A549 (cell line): ENCODE data around the gene NQO1. TPM values are rescaled to one million over a fixed set of nuclear protein-coding genes. Genes with fewer than 3 reads are reported as not detected.

Source experiments
- ATAC-seq, 2 experiments: fragments of 200-7000 bp in 1 of 2; fragments of >200 bp in 1 of 2; cut with Nextera tagmentation in 1 of 2; cut with Tn5 transposase in 1 of 2; 3 replicates each; pipeline versions ENCODE4 v1.8.0 to v1.9.1; 2018 to 2020; ENCODE audit warnings: mild to moderate bottlenecking in 1 of 2, moderate library complexity in 1 of 2
- CTCF ChIA-PET: fragments of 300-600 bp; sonication (Branson Sonifier 250); formaldehyde crosslinking; extraction: SDS; loops from one replicate; lab custom pipeline; 2021; ENCODE audit warnings: antibody characterized with exemption, inconsistent platforms; lab: Yijun Ruan, JAX
- POLR2A ChIA-PET: fragments of 350-600 bp; formaldehyde crosslinking; extraction: SDS; loops from one replicate; lab custom pipeline; 2021; ENCODE audit warnings: antibody characterized with exemption, inconsistent platforms; lab: Yijun Ruan, JAX
- DNase-seq, 2 experiments: peaks; one replicate each; pipeline versions ENCODE4 v3.0.0 to v3.0.0-alpha.2; 2011 to 2016; ENCODE audit warnings: low read depth in 1 of 2, low spot score in 1 of 2
- FAIRE-seq: peaks from 2 replicates; lab custom pipeline; 2011; peaks lifted over from hg19 to GRCh38; lab: Jason Lieb, UNC
- H3K27ac ChIP-seq, 2 experiments: fragments of >200 bp; sonication (Bioruptor Twin); formaldehyde crosslinking; 3 replicates each; pipeline ENCODE4 v1.5.1; 2016 to 2017
- H3K4me1 ChIP-seq: fragments of >200 bp; sonication (Bioruptor Twin); formaldehyde crosslinking; 3 replicates; pipeline ENCODE4 v1.6.1; 2016
- H3K4me2 ChIP-seq: fragments of >200 bp; sonication (Bioruptor Twin); formaldehyde crosslinking; 3 replicates; pipeline ENCODE4 v1.6.1; 2016
- H3K4me3 ChIP-seq: fragments of >200 bp; sonication (Bioruptor Twin); formaldehyde crosslinking; 3 replicates; pipeline ENCODE4 v1.5.1; 2016
- H3K9me3 ChIP-seq: fragments of >200 bp; sonication (Bioruptor Twin); formaldehyde crosslinking; 3 replicates; pipeline ENCODE4 v1.6.1; 2016
- BCL3 ChIP-seq: fragments of >200 bp; sonication (Bioruptor Twin); formaldehyde crosslinking; IDR thresholded peaks from 3 replicates; pipeline ENCODE4 v1.6.1; 2016
- BHLHE40 ChIP-seq: IDR thresholded peaks from 2 replicates; pipeline ENCODE4 v1.6.1; 2012; ENCODE audit warnings: low read depth, low read length, inconsistent platforms
- CBX2 ChIP-seq: fragments of 200-600 bp; sonication (generic); IDR thresholded peaks from 2 replicates; pipeline ENCODE4 v1.6.1; 2016; ENCODE audit warnings: low read depth, mild to moderate bottlenecking, borderline replicate concordance
- CBX8 ChIP-seq: fragments of 200-600 bp; sonication (generic); IDR thresholded peaks from 2 replicates; pipeline ENCODE4 v1.6.1; 2016
- CEBPB ChIP-seq, 2 experiments: fragments of >200 bp in 1 of 2; sonication (Bioruptor Twin) in 1 of 2; formaldehyde crosslinking in 1 of 2; IDR thresholded peaks; 2 replicates each; pipeline ENCODE4 v1.6.1; 2012 to 2016
- CHD2 ChIP-seq: fragments of 150-350 bp; IDR thresholded peaks from 2 replicates; pipeline ENCODE4 v1.6.1; 2014; ENCODE audit warnings: low read length; ENCODE audit not compliant: partially characterized antibody
- CTCF ChIP-seq: fragments of >200 bp; sonication (Bioruptor Twin); formaldehyde crosslinking; IDR thresholded peaks from 3 replicates; pipeline ENCODE4 v1.5.1; 2016
- EP300 ChIP-seq, 2 experiments: fragments of >200 bp; sonication (Bioruptor Twin); formaldehyde crosslinking; IDR thresholded peaks; 2 replicates in 1 of 2; 3 replicates in 1 of 2; pipeline ENCODE4 v1.6.1; 2016 to 2017
- ESRRA ChIP-seq: fragments of 150-350 bp; IDR thresholded peaks from 2 replicates; pipeline ENCODE4 v1.6.1; 2014; ENCODE audit warnings: mild to moderate bottlenecking, low read length, borderline replicate concordance
- FOSB ChIP-seq: fragments of 250-450 bp; sonication (Bioruptor Pico); IDR thresholded peaks from 2 replicates; pipeline ENCODE4 v1.5.0; 2020; ENCODE audit warnings: mild to moderate bottlenecking, moderate library complexity
- GATA3 ChIP-seq: IDR thresholded peaks from 2 replicates; pipeline ENCODE4 v1.6.1; 2012; ENCODE audit warnings: borderline replicate concordance
- HES2 ChIP-seq: fragments of >200 bp; sonication (Bioruptor Twin); formaldehyde crosslinking; IDR thresholded peaks from 2 replicates; pipeline ENCODE4 v1.6.1; 2016
- HEYL ChIP-seq: fragments of 250-450 bp; sonication (Bioruptor Pico); IDR thresholded peaks from 2 replicates; pipeline ENCODE4 v1.8.0; 2021; ENCODE audit warnings: mild to moderate bottlenecking, moderate library complexity
- HOXB13 ChIP-seq: fragments of 250-450 bp; sonication (Bioruptor Pico); IDR thresholded peaks from 2 replicates; pipeline ENCODE4 v1.5.0; 2020; ENCODE audit warnings: low read depth, mild to moderate bottlenecking, moderate library complexity
- JUN ChIP-seq, 2 experiments: fragments of >200 bp; sonication (Bioruptor Twin); formaldehyde crosslinking; IDR thresholded peaks; 2 replicates in 1 of 2; 3 replicates in 1 of 2; pipeline ENCODE4 v1.6.1; 2016 to 2017
- JUNB ChIP-seq: fragments of >200 bp; sonication (Bioruptor Twin); formaldehyde crosslinking; IDR thresholded peaks from 2 replicates; pipeline ENCODE4 v1.6.1; 2016
- KDM5A ChIP-seq: fragments of 200-600 bp; sonication (generic); IDR thresholded peaks from 2 replicates; pipeline ENCODE4 v1.6.1; 2016; ENCODE audit warnings: antibody characterized with exemption, mild to moderate bottlenecking
- MAFK ChIP-seq: fragments of 450-650 bp; IDR thresholded peaks from 2 replicates; pipeline ENCODE4 v1.6.1; 2014; ENCODE audit not compliant: partially characterized antibody
- MAX ChIP-seq: IDR thresholded peaks from 2 replicates; pipeline ENCODE4 v1.6.1; 2012
- MAZ ChIP-seq: fragments of 150-350 bp; IDR thresholded peaks from 2 replicates; pipeline ENCODE4 v1.6.1; 2014; ENCODE audit warnings: antibody characterized with exemption, low read depth, low read length, borderline replicate concordance
- MYC ChIP-seq: IDR thresholded peaks from 2 replicates; pipeline ENCODE4 v1.6.1; 2012; ENCODE audit warnings: mild to moderate bottlenecking, inconsistent platforms, low read length, improper control_type of control experiment, borderline replicate concordance
- NPAS2 ChIP-seq: fragments of 250-450 bp; sonication (Bioruptor Pico); IDR thresholded peaks from 2 replicates; pipeline ENCODE4 v1.8.0; 2022; ENCODE audit warnings: mild to moderate bottlenecking, moderate library complexity, borderline replicate concordance
- PBX3 ChIP-seq: IDR thresholded peaks from 2 replicates; pipeline ENCODE4 v1.6.1; 2012
- PHF8 ChIP-seq: fragments of 200-600 bp; sonication (generic); IDR thresholded peaks from 2 replicates; pipeline ENCODE4 v1.6.1; 2016; ENCODE audit warnings: low read depth, mild to moderate bottlenecking, antibody characterized with exemption, moderate library complexity, borderline replicate concordance
- POLR2A ChIP-seq: IDR thresholded peaks from 2 replicates; pipeline ENCODE4 v1.6.1; 2012; ENCODE audit warnings: mild to moderate bottlenecking, low read length
- RAD21 ChIP-seq, 2 experiments: fragments of >200 bp in 1 of 2; sonication (Bioruptor Twin) in 1 of 2; formaldehyde crosslinking in 1 of 2; IDR thresholded peaks in 1 of 2; conservative IDR thresholded peaks in 1 of 2; 2 replicates in 1 of 2; 3 replicates in 1 of 2; pipeline ENCODE4 v1.6.1; 2012 to 2018; ENCODE audit warnings: inconsistent platforms in 1 of 2
- RARB ChIP-seq: fragments of 250-450 bp; sonication (Bioruptor Pico); IDR thresholded peaks from 2 replicates; pipeline ENCODE4 v1.8.0; 2021; ENCODE audit warnings: mild to moderate bottlenecking, moderate library complexity
- RFX5 ChIP-seq: fragments of 450-650 bp; IDR thresholded peaks from 2 replicates; pipeline ENCODE4 v1.7.1; 2014; ENCODE audit warnings: antibody characterized with exemption, mild to moderate bottlenecking, moderate library complexity
- SMC3 ChIP-seq: fragments of >200 bp; sonication (Bioruptor Twin); formaldehyde crosslinking; IDR thresholded peaks from 3 replicates; pipeline ENCODE4 v1.6.1; 2018; ENCODE audit warnings: inconsistent platforms
- SREBF2 ChIP-seq: fragments of 450-650 bp; IDR thresholded peaks from 2 replicates; pipeline ENCODE4 v1.6.1; 2014; ENCODE audit warnings: mild to moderate bottlenecking, moderate library complexity
- TFCP2L1 ChIP-seq: fragments of 250-450 bp; sonication (Bioruptor Pico); IDR thresholded peaks from 2 replicates; pipeline ENCODE4 v1.5.0; 2021; ENCODE audit warnings: mild to moderate bottlenecking
- TP53 ChIP-seq: fragments of 250-450 bp; sonication (Bioruptor Pico); IDR thresholded peaks from 2 replicates; pipeline ENCODE4 v1.5.0; 2021; ENCODE audit warnings: mild to moderate bottlenecking, moderate library complexity
- USF2 ChIP-seq: fragments of 450-650 bp; IDR thresholded peaks from 2 replicates; pipeline ENCODE4 v1.6.1; 2014; ENCODE audit warnings: antibody characterized with exemption
- ZC3H11A ChIP-seq: fragments of 450-650 bp; IDR thresholded peaks from 2 replicates; pipeline ENCODE4 v1.6.1; 2014; ENCODE audit warnings: antibody characterized with exemption, mild to moderate bottlenecking
- ZFP36 ChIP-seq: fragments of 450-650 bp; IDR thresholded peaks from 2 replicates; pipeline ENCODE4 v1.6.1; 2014; ENCODE audit warnings: borderline replicate concordance; ENCODE audit not compliant: partially characterized antibody
- WGBS: methylation state at CpG from one replicate; pipeline ENCODE4 v1.1.6; 2017; ENCODE audit errors: missing lambda C conversion rate; 5-methylcytosine and 5-hydroxymethylcytosine counted together
- polyA plus RNA-seq, 4 experiments: library from polyadenylated mRNA; depleted of rRNA in 3 of 4; stranded (reverse); fragments of >200 nt; fragmentation: RNase III in 1 of 4; extraction: RNeasy Plus Mini Kit Qiagen cat#74134 plus additional on column Dnase treatment in 1 of 4; gene quantifications; 2 replicates in 3 of 4; 3 replicates in 1 of 4; pipeline ENCODE4 v1.2.3, GENCODE V29; 2011 to 2017

Gene NQO1
- polyA plus RNA-seq, 2 of the 4 experiments (the other 2 are of a cell fraction), result 1,834 to 2,775 TPM

- CTCF ChIA-PET, result interaction anchor here (0.6 to 7.8 kb wide), 28 partner anchors 9 to 367 kb away, joined by 3 to 160 read pairs (median 5); partner anchors contain the start of genes NQO1 and WWP2
- 2% methylated on average over 11 of the region's 58 CpGs for WGBS
- peak within 1 kb of the TSS; percentile 81 for H3K4me2 ChIP-seq
- TF ChIP-seq MYC, result peak; percentile 97
- peak; percentile 91; the same call in 1 of the 2 replicates for TF ChIP-seq KDM5A
- TF ChIP-seq JUNB, result no peak
- TF ChIP-seq GATA3, result peak; percentile 24; the same call in 1 of the 2 replicates
- TF ChIP-seq CHD2, result no peak
- TF ChIP-seq PBX3, result no peak
- TF ChIP-seq CEBPB (IDR thresholded peaks at IDR 0.05), result no peak
- no peak for TF ChIP-seq MAZ
- TF ChIP-seq JUN (IDR thresholded peaks at IDR 0.05), result peak; percentile 67 to 91; a peak in 4 of 5 replicates
- TF ChIP-seq ZFP36, result no peak
- peak; percentile 97 for TF ChIP-seq POLR2A
- TF ChIP-seq HEYL (CRISPR knock-in tag), result no peak
- TF ChIP-seq EP300 (IDR thresholded peaks at IDR 0.05), result no peak
- TF ChIP-seq FOSB (CRISPR knock-in tag), result no peak
- no peak for TF ChIP-seq HOXB13 (CRISPR knock-in tag)
- peak; percentile 99 for TF ChIP-seq SMC3
- TF ChIP-seq USF2, result no peak
- peak; percentile 95 for TF ChIP-seq CTCF
- no peak for TF ChIP-seq CBX2
- no peak for TF ChIP-seq BHLHE40
- no peak for TF ChIP-seq SREBF2
- TF ChIP-seq RAD21 (conservative IDR thresholded peaks at IDR 0.05 in 1 of 2, IDR thresholded peaks at IDR 0.05 in 1 of 2), result peak; percentile 87 to 95
- TF ChIP-seq NPAS2 (CRISPR knock-in tag), result no peak
- TF ChIP-seq RFX5, result no peak
- TF ChIP-seq TP53 (CRISPR knock-in tag), result no peak
- no peak for TF ChIP-seq TFCP2L1 (CRISPR knock-in tag)
- peak; percentile 77; the same call in 2 of the 3 replicates for TF ChIP-seq BCL3
- 0 out of 2 replicates have a peak, but pooled peaks have one; percentile 38 for TF ChIP-seq PHF8
- no peak for TF ChIP-seq CBX8
- no peak for TF ChIP-seq ZC3H11A
- no peak for TF ChIP-seq MAFK
- TF ChIP-seq HES2, result no peak
- TF ChIP-seq ESRRA, result no peak
- TF ChIP-seq MAX, result peak; percentile 97
- TF ChIP-seq RARB (CRISPR knock-in tag), result no peak
- FAIRE-seq (no peak), DNase-seq (peak; percentile 88 to 98), ATAC-seq (peak; percentile 98)
- H3K9me3 ChIP-seq, result no peaks in the 10 kb centered on the region
- peaks cover 18% of the 10 kb centered on the region; the same call in 2 of the 3 replicates for H3K4me1 ChIP-seq
- POLR2A ChIA-PET, result interaction anchor here (0.5 to 2.3 kb wide), 12 partner anchors 8 to 726 kb away, joined by 3 to 59 read pairs (median 5); partner anchors contain the start of genes NQO1 and WWP2
- H3K4me3 ChIP-seq, result peak within 1 kb of the TSS; percentile 85
- peak within 1 kb of the TSS; percentile 82 to 94 for H3K27ac ChIP-seq
Observed at GRCh38 chr16:69754469-69755310, 28.3 kb upstream of the NQO1 start, which contains the start of gene NOB1. TSS of gene NOB1 (minus strand) at chr16:69754926. CDS start at chr16:69754910, 16 bp downstream.
